ENCODE data around the gene C6orf47.
A peak's percentile ranks its signal among the peaks of the same experiment; 100 is the strongest.

- TF ChIP-seq RAD21 (conservative IDR thresholded peaks at IDR 0.05) (peak; percentile 43), EP300 (conservative IDR thresholded peaks at IDR 0.05; ENCODE audit: poor library complexity, severe bottlenecking) (peak; percentile 72)
Observed at GRCh38 chr6:31619805-31620585, 40.6 kb downstream of the C6orf47 start.

Data from neural cell (in vitro differentiated cells).